ENCODE measurements around the gene RNF38. TPM values are rescaled to one million over a fixed set of nuclear protein-coding genes. Genes with fewer than 3 reads are reported as not detected.

The RNF38 gene
- total RNA-seq, 1 donor: 12.7 TPM

DNA sequence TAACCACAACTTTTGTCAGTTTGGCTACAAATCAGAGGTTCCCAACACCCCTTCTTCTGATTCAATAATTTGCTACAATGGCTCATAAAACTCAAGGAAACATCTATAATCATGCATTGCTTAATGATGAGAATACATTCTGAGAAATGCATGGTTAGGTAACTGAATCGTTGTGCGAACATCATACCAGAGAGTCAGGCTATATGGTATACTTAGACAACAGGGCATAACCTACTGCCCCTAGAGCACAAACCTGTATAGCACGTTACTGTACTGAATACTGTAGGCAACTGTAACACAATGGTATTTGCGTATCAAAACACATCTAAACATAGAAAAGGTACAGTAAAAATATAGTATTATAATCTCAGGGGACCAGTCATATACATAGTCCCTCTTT lies 31.0 kb upstream of the RNF38 start:
- Histone ChIP-seq H4K20me1 (ENCODE audit: insufficient read depth, low read length) (peaks cover 5% of the 10 kb centered on the region), H3K79me2 (ENCODE audit: insufficient read depth, low read length) (peaks cover 26% of the 10 kb centered on the region), H3K4me3 (ENCODE audit: insufficient read depth, low read length) (no peak overlapping the region), H3K27me3 (ENCODE audit: insufficient read depth, low read length) (no peaks in the 10 kb centered on the region), H3K36me3 (ENCODE audit: insufficient read depth, low read length) (no peaks in the 10 kb centered on the region), H3K27ac (ENCODE audit: low read depth, low read length) (no peak overlapping the region), H3K4me2 (ENCODE audit: insufficient read depth, low read length) (no peak overlapping the region), H3K9me3 (ENCODE audit: low read depth, low read length) (no peaks in the 10 kb centered on the region), H2AFZ (ENCODE audit: low read length) (no peak overlapping the region), H3K4me1 (ENCODE audit: insufficient read depth, low read length) (no peaks in the 10 kb centered on the region)
- DNase-seq (ENCODE audit: insufficient read length, low spot score, missing footprints): no peak
- TF ChIP-seq CTCF (IDR thresholded peaks at IDR 0.05; ENCODE audit: extremely low read depth, low read depth, low read length): no peak

DNA sequence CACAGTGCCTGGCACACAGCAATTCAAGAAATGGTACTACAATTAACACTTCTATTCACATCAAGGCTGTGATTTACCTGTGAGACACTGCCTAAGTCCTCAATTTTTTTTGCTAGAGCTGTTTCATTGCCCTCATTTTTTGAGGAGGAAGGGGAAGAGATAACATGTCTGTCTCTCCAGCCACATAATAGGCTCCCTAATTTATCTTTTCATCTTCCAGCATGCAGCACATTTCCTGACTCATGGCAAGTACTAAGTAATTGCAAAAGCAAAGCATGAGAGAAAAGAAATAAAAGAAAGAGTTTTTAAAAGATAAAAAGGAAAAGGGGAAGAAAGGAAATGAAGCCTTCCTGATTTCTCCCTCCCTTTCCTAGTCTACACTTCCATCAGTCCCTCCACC lies 26.9 kb upstream of the RNF38 start:
- Histone ChIP-seq H3K4me2 (ENCODE audit: insufficient read depth, low read length) (no peak overlapping the region), H4K20me1 (ENCODE audit: insufficient read depth, low read length) (peaks cover 5% of the 10 kb centered on the region), H3K27ac (ENCODE audit: low read depth, low read length) (no peak overlapping the region), H3K4me3 (ENCODE audit: insufficient read depth, low read length) (no peak overlapping the region), H2AFZ (ENCODE audit: low read length) (no peak overlapping the region), H3K27me3 (ENCODE audit: insufficient read depth, low read length) (no peaks in the 10 kb centered on the region), H3K9me3 (ENCODE audit: low read depth, low read length) (no peaks in the 10 kb centered on the region), H3K36me3 (ENCODE audit: insufficient read depth, low read length) (no peaks in the 10 kb centered on the region), H3K79me2 (ENCODE audit: insufficient read depth, low read length) (peaks cover 31% of the 10 kb centered on the region), H3K4me1 (ENCODE audit: insufficient read depth, low read length) (no peaks in the 10 kb centered on the region)
- DNase-seq (ENCODE audit: insufficient read length, low spot score, missing footprints): no peak
- TF ChIP-seq CTCF (IDR thresholded peaks at IDR 0.05; ENCODE audit: extremely low read depth, low read depth, low read length): no peak

GRCh38 chr9:36426348-36426747 lies 26.3 kb upstream of the RNF38 start:
- Histone ChIP-seq H2AFZ (ENCODE audit: low read length) (no peak overlapping the region), H3K79me2 (ENCODE audit: insufficient read depth, low read length) (peaks cover 29% of the 10 kb centered on the region), H4K20me1 (ENCODE audit: insufficient read depth, low read length) (peaks cover 2% of the 10 kb centered on the region), H3K9me3 (ENCODE audit: low read depth, low read length) (no peaks in the 10 kb centered on the region), H3K4me1 (ENCODE audit: insufficient read depth, low read length) (no peaks in the 10 kb centered on the region), H3K27me3 (ENCODE audit: insufficient read depth, low read length) (no peaks in the 10 kb centered on the region), H3K27ac (ENCODE audit: low read depth, low read length) (no peak overlapping the region), H3K4me3 (ENCODE audit: insufficient read depth, low read length) (no peak overlapping the region), H3K4me2 (ENCODE audit: insufficient read depth, low read length) (no peak overlapping the region), H3K36me3 (ENCODE audit: insufficient read depth, low read length) (no peaks in the 10 kb centered on the region)
- no peak for DNase-seq (ENCODE audit: insufficient read length, low spot score, missing footprints)
- TF ChIP-seq CTCF (IDR thresholded peaks at IDR 0.05; ENCODE audit: extremely low read depth, low read depth, low read length): no peak

DNA sequence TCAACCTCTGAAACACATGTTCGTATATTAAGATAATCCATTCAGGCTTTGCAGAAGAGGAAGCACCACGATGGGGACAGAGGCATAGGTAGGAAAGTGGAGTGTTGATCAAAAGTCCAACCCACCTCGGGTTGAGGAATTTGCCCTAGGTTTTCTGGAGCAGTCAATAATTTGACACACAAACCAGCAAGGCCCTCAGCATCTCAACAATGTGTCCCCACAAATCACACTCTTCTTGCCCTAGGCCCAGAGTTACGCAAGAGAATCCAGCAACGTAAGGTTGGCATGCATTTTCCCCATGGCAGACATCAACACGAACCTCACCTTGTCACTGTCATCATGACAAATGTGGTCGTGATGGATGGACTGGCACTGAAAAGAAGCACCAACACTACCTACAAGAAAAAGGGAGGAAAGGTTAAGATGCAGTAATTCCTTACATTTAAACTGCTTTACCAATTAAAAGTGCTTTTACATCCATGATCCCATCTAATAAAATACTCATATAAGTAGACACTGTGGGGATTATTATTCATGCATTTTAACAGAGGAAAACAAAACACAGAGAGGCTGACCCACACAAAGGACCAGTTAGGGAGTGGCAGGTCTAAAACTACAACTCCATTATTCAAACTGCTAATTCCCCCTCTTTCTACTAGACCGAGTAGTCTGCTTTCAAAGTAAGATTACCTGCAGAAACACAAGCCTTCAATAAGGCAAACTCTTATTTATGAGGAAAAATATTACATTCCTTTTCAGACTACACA lies 24.4 kb upstream of the RNF38 start:
- Histone ChIP-seq H2AFZ (ENCODE audit: low read length) (no peak overlapping the region), H3K4me3 (ENCODE audit: insufficient read depth, low read length) (no peak overlapping the region), H3K4me1 (ENCODE audit: insufficient read depth, low read length) (no peaks in the 10 kb centered on the region), H4K20me1 (ENCODE audit: insufficient read depth, low read length) (no peaks in the 10 kb centered on the region), H3K27ac (ENCODE audit: low read depth, low read length) (no peak overlapping the region), H3K9me3 (ENCODE audit: low read depth, low read length) (no peaks in the 10 kb centered on the region), H3K4me2 (ENCODE audit: insufficient read depth, low read length) (no peak overlapping the region), H3K36me3 (ENCODE audit: insufficient read depth, low read length) (no peaks in the 10 kb centered on the region), H3K27me3 (ENCODE audit: insufficient read depth, low read length) (no peaks in the 10 kb centered on the region), H3K79me2 (ENCODE audit: insufficient read depth, low read length) (peaks cover 26% of the 10 kb centered on the region)
- DNase-seq (ENCODE audit: insufficient read length, low spot score, missing footprints): peak; percentile 55
- no peak for TF ChIP-seq CTCF (IDR thresholded peaks at IDR 0.05; ENCODE audit: extremely low read depth, low read depth, low read length)

All from osteoblast (primary cell).